NOMO-1 treated with dmso at 0.1 percent for 144 hours (cell line): ENCODE measurements around the gene ATP2A1.
"Not testable (repeated sequence)": the region's sequence is repeated elsewhere in the genome, so short reads cannot be mapped to it uniquely, and the experiment has no call there.

Source experiments
- DNase-seq: peaks from one replicate; lab custom pipeline; 2025; ENCODE audit not compliant: unreplicated experiment; lab: John Stamatoyannopoulos, UW

ATP2A1 gene

GRCh38 chr16:28880589-28880915, 2.3 kb downstream of the ATP2A1 start:
- no peak for DNase-seq

GRCh38 chr16:28880955-28881354, 2.7 kb downstream of the ATP2A1 start:
- no peak for DNase-seq

- not testable (repeated sequence) for DNase-seq
Observed at GRCh38 chr16:28881565-28881964, 3.3 kb downstream of the ATP2A1 start.

- no peak for DNase-seq
Observed at GRCh38 chr16:28882551-28883160, 4.4 kb downstream of the ATP2A1 start.

- no peak for DNase-seq
Observed at GRCh38 chr16:28883221-28883996, 5.1 kb downstream of the ATP2A1 start.

- no peak for DNase-seq
Observed at GRCh38 chr16:28884045-28884444, 5.8 kb downstream of the ATP2A1 start.

- no peak for DNase-seq
Observed at GRCh38 chr16:28886945-28887344, 8.7 kb downstream of the ATP2A1 start.

- DNase-seq = not testable (repeated sequence)
Observed at GRCh38 chr16:28890355-28890754, 12.1 kb downstream of the ATP2A1 start.

- no peak for DNase-seq
Observed at GRCh38 chr16:28891964-28892890, 13.9 kb downstream of the ATP2A1 start.

GRCh38 chr16:28893291-28893690, 15.0 kb downstream of the ATP2A1 start:
- no peak for DNase-seq

GRCh38 chr16:28895609-28896008, 17.3 kb downstream of the ATP2A1 start:
- DNase-seq = no peak

GRCh38 chr16:28897826-28898225, 19.5 kb downstream of the ATP2A1 start:
- DNase-seq = no peak

- no peak for DNase-seq
Observed at GRCh38 chr16:28898266-28898665, 20.0 kb downstream of the ATP2A1 start.

- DNase-seq = no peak
Observed at GRCh38 chr16:28898942-28899341, 20.7 kb downstream of the ATP2A1 start.

- DNase-seq = no peak
Observed at GRCh38 chr16:28899882-28900590, 21.7 kb downstream of the ATP2A1 start.

GRCh38 chr16:28900601-28901000, 22.3 kb downstream of the ATP2A1 start:
- no peak for DNase-seq

GRCh38 chr16:28901862-28902261, 23.6 kb downstream of the ATP2A1 start:
- no peak for DNase-seq

GRCh38 chr16:28902909-28903308, 24.6 kb downstream of the ATP2A1 start:
- DNase-seq = no peak

GRCh38 chr16:28903344-28904042, 25.2 kb downstream of the ATP2A1 start:
- DNase-seq = no peak

- no peak for DNase-seq
Observed at GRCh38 chr16:28904363-28904762, 26.1 kb downstream of the ATP2A1 start.

GRCh38 chr16:28904828-28905227, 26.5 kb downstream of the ATP2A1 start:
- DNase-seq = no peak
